Stimulated activated CD4-positive, alpha-beta T cell treated with anti-CD3 and anti-CD28 coated beads, Interleukin-12 subunit alpha, Interleukin-12 subunit beta, amount 100 ng/mL, for 24 hours (primary cell): ENCODE results near the gene CCNL2.
"Not testable (repeated sequence)": the region's sequence is repeated elsewhere in the genome, so short reads cannot be mapped to it uniquely, and the experiment has no call there.

Experiments
- DNase-seq, 2 experiments: peaks; one replicate each; pipeline ENCODE4 v3.0.0-alpha.2; 2020; ENCODE audit warnings: low read depth in 2 of 2

CCNL2 gene

GRCh38 chr1:1432274-1432950 lies 33.3 kb upstream of the CCNL2 start:
- no peak for DNase-seq

- DNase-seq, result no peak
These were observed 32.7 kb upstream of the CCNL2 start for GRCh38 chr1:1431845-1432273.

- DNase-seq, result no peak
These were observed 32.1 kb upstream of the CCNL2 start for GRCh38 chr1:1430992-1431844.

GRCh38 chr1:1430114-1430982 lies 31.2 kb upstream of the CCNL2 start:
- DNase-seq, result no peak

GRCh38 chr1:1429671-1430073 lies 30.5 kb upstream of the CCNL2 start:
- DNase-seq, result no peak

GRCh38 chr1:1428967-1429366 lies 29.8 kb upstream of the CCNL2 start:
- DNase-seq, result not testable (repeated sequence)

- no peak for DNase-seq
These were observed 29.0 kb upstream of the CCNL2 start for GRCh38 chr1:1428174-1428573.

GRCh38 chr1:1427820-1428148 lies 28.6 kb upstream of the CCNL2 start:
- DNase-seq, result no peak

- DNase-seq, result no peak
These were observed 28.1 kb upstream of the CCNL2 start for GRCh38 chr1:1427106-1427819.

- no peak for DNase-seq
These were observed 27.5 kb upstream of the CCNL2 start for GRCh38 chr1:1426496-1427105.

- no peak for DNase-seq
These were observed 26.8 kb upstream of the CCNL2 start for GRCh38 chr1:1425753-1426495.

- no peak for DNase-seq
These were observed 26.3 kb upstream of the CCNL2 start for GRCh38 chr1:1425426-1425752.

- DNase-seq, result no peak
These were observed 25.6 kb upstream of the CCNL2 start for GRCh38 chr1:1424707-1425106.

GRCh38 chr1:1423245-1423597 lies 24.1 kb upstream of the CCNL2 start:
- no peak for DNase-seq

- DNase-seq, result no peak
These were observed 23.5 kb upstream of the CCNL2 start for GRCh38 chr1:1422465-1423244.

- DNase-seq, result no peak
These were observed 22.9 kb upstream of the CCNL2 start for GRCh38 chr1:1421907-1422464.

GRCh38 chr1:1421147-1421906 lies 22.2 kb upstream of the CCNL2 start, which contains the start of gene ANKRD65:
Gene ANKRD65 (minus strand): TSS chr1:1421276. CDS start chr1:1421005, 271 bp downstream.
- no peak for DNase-seq

GRCh38 chr1:1420654-1421141 lies 21.6 kb upstream of the CCNL2 start:
- DNase-seq, result no peak
